Dendritic cell treated with granulocyte-macrophage colony-stimulating factor and Interleukin-4, amounts not matched to agents 40 ng/mL and 50 ng/mL, for 4 days (primary cell): Measurements from ENCODE around the gene ANKRD62.
A peak's percentile ranks its signal among the peaks of the same experiment; 100 is the strongest.

Experiments
- H3K27ac Mint-ChIP-seq: one replicate; pipeline ENCODE4 v1.8.0; 2022; ENCODE audit warnings: mild to moderate bottlenecking, mixed read lengths
- H3K27me3 Mint-ChIP-seq: one replicate; pipeline ENCODE4 v1.8.0; 2022; ENCODE audit warnings: mild to moderate bottlenecking, mixed read lengths
- H3K36me3 Mint-ChIP-seq: one replicate; pipeline ENCODE4 v1.8.0; 2022; ENCODE audit warnings: low read depth, mixed read lengths
- H3K4me1 Mint-ChIP-seq: one replicate; pipeline ENCODE4 v1.8.0; 2022; ENCODE audit warnings: low read depth, mixed read lengths
- H3K4me3 Mint-ChIP-seq: one replicate; pipeline ENCODE4 v1.8.0; 2022; ENCODE audit warnings: mild to moderate bottlenecking, moderate library complexity, mixed read lengths
- H3K9me3 Mint-ChIP-seq: one replicate; pipeline ENCODE4 v1.8.0; 2022; ENCODE audit warnings: mixed read lengths
- intact Hi-C: fragments of 100-400 bp; cut with micrococcal nuclease; formaldehyde crosslinking; loops from one replicate; pipeline ENCODE4 v1.15.0; 2022

Gene ANKRD62

GRCh38 chr18:12093520-12094257 lies at the start of gene ANKRD62:
TSS of gene ANKRD62 (plus strand) at chr18:12093843. CDS start at chr18:12094018, 175 bp downstream.
- H3K27ac Mint-ChIP-seq, result no peak within 1 kb of the TSS
- H3K4me3 Mint-ChIP-seq, result no peak within 1 kb of the TSS
- H3K4me1 Mint-ChIP-seq, result no peaks in the 10 kb centered on the region
- peaks cover 4% of the 10 kb centered on the region for H3K27me3 Mint-ChIP-seq
- intact Hi-C loops, result loop anchor here (5.0 kb wide), 1 partner anchor 144 kb away; no protein-coding TSS in a partner anchor
- peaks cover 7% of the 10 kb centered on the region for H3K9me3 Mint-ChIP-seq
- H3K36me3 Mint-ChIP-seq, result no peaks in the 10 kb centered on the region

GRCh38 chr18:12044591-12044990 lies 49.1 kb upstream of the ANKRD62 start:
- intact Hi-C loops, result no loop called here
- H3K9me3 Mint-ChIP-seq, result no peaks in the 10 kb centered on the region
- H3K27me3 Mint-ChIP-seq, result peaks cover 2% of the 10 kb centered on the region
- peak overlapping the region; percentile 1 for H3K27ac Mint-ChIP-seq
- peaks cover 50% of the 10 kb centered on the region for H3K4me1 Mint-ChIP-seq
- no peaks in the 10 kb centered on the region for H3K36me3 Mint-ChIP-seq
- no peak overlapping the region for H3K4me3 Mint-ChIP-seq

- peaks cover 52% of the 10 kb centered on the region for H3K4me1 Mint-ChIP-seq
- H3K9me3 Mint-ChIP-seq, result no peaks in the 10 kb centered on the region
- intact Hi-C loops, result no loop called here
- no peaks in the 10 kb centered on the region for H3K27me3 Mint-ChIP-seq
- no peak overlapping the region for H3K4me3 Mint-ChIP-seq
- no peaks in the 10 kb centered on the region for H3K36me3 Mint-ChIP-seq
- peak overlapping the region; percentile 21 for H3K27ac Mint-ChIP-seq
These were observed 47.4 kb upstream of the ANKRD62 start for GRCh38 chr18:12046046-12046750.

GRCh38 chr18:12046751-12047335 lies 46.8 kb upstream of the ANKRD62 start:
- Mint-ChIP-seq H3K36me3 (no peaks in the 10 kb centered on the region), H3K4me1 (peaks cover 52% of the 10 kb centered on the region), H3K27me3 (no peaks in the 10 kb centered on the region), H3K27ac (peak overlapping the region; percentile 92), H3K4me3 (no peak overlapping the region), H3K9me3 (no peaks in the 10 kb centered on the region)
- intact Hi-C loops, result no loop called here

- Mint-ChIP-seq H3K9me3 (no peaks in the 10 kb centered on the region), H3K27ac (peak overlapping the region; percentile 92), H3K27me3 (no peaks in the 10 kb centered on the region), H3K4me3 (no peak overlapping the region), H3K4me1 (peaks cover 66% of the 10 kb centered on the region), H3K36me3 (no peaks in the 10 kb centered on the region)
- intact Hi-C loops, result no loop called here
These were observed 45.4 kb upstream of the ANKRD62 start for GRCh38 chr18:12048010-12048826.

- no peaks in the 10 kb centered on the region for H3K9me3 Mint-ChIP-seq
- intact Hi-C loops, result no loop called here
- H3K4me1 Mint-ChIP-seq, result peaks cover 71% of the 10 kb centered on the region
- H3K27me3 Mint-ChIP-seq, result no peaks in the 10 kb centered on the region
- H3K4me3 Mint-ChIP-seq, result no peak overlapping the region
- H3K36me3 Mint-ChIP-seq, result no peaks in the 10 kb centered on the region
- peak overlapping the region; percentile 92 for H3K27ac Mint-ChIP-seq
These were observed 44.8 kb upstream of the ANKRD62 start for GRCh38 chr18:12048827-12049175.

GRCh38 chr18:12049978-12050811 lies 43.4 kb upstream of the ANKRD62 start:
- Mint-ChIP-seq H3K36me3 (no peaks in the 10 kb centered on the region), H3K27me3 (no peaks in the 10 kb centered on the region), H3K4me3 (peak overlapping the region; percentile 41), H3K27ac (peak overlapping the region; percentile 92), H3K4me1 (peaks cover 79% of the 10 kb centered on the region), H3K9me3 (no peaks in the 10 kb centered on the region)
- intact Hi-C loops, result no loop called here

GRCh38 chr18:12052866-12053265 lies 40.8 kb upstream of the ANKRD62 start:
- H3K4me3 Mint-ChIP-seq, result no peak overlapping the region
- H3K9me3 Mint-ChIP-seq, result no peaks in the 10 kb centered on the region
- H3K36me3 Mint-ChIP-seq, result no peaks in the 10 kb centered on the region
- H3K27ac Mint-ChIP-seq, result peak overlapping the region; percentile 92
- H3K27me3 Mint-ChIP-seq, result no peaks in the 10 kb centered on the region
- H3K4me1 Mint-ChIP-seq, result peaks cover 83% of the 10 kb centered on the region
- intact Hi-C loops, result no loop called here

GRCh38 chr18:12053289-12053688 lies 40.4 kb upstream of the ANKRD62 start:
- Mint-ChIP-seq H3K27me3 (no peaks in the 10 kb centered on the region), H3K4me1 (peaks cover 79% of the 10 kb centered on the region), H3K4me3 (no peak overlapping the region)

GRCh38 chr18:12056034-12056883 lies 37.4 kb upstream of the ANKRD62 start:
- Mint-ChIP-seq H3K36me3 (no peaks in the 10 kb centered on the region), H3K27ac (peak overlapping the region; percentile 54), H3K27me3 (no peaks in the 10 kb centered on the region), H3K4me1 (peaks cover 49% of the 10 kb centered on the region), H3K4me3 (no peak overlapping the region), H3K9me3 (no peaks in the 10 kb centered on the region)
- intact Hi-C loops, result no loop called here

More at GRCh38 chr18:12053289-12053688, 40.4 kb upstream of the ANKRD62 start:
- H3K9me3 Mint-ChIP-seq, result no peaks in the 10 kb centered on the region
- H3K27ac Mint-ChIP-seq, result peak overlapping the region; percentile 92
- no peaks in the 10 kb centered on the region for H3K36me3 Mint-ChIP-seq
- intact Hi-C loops, result no loop called here

- Mint-ChIP-seq H3K9me3 (no peaks in the 10 kb centered on the region), H3K27me3 (no peaks in the 10 kb centered on the region), H3K4me1 (peaks cover 42% of the 10 kb centered on the region), H3K36me3 (no peaks in the 10 kb centered on the region), H3K4me3 (no peak overlapping the region), H3K27ac (peak overlapping the region; percentile 54)
- intact Hi-C loops, result no loop called here
These were observed 36.7 kb upstream of the ANKRD62 start for GRCh38 chr18:12056884-12057402.

- Mint-ChIP-seq H3K27ac (peak overlapping the region; percentile 54), H3K9me3 (no peaks in the 10 kb centered on the region), H3K4me1 (peaks cover 36% of the 10 kb centered on the region), H3K36me3 (no peaks in the 10 kb centered on the region), H3K27me3 (no peaks in the 10 kb centered on the region), H3K4me3 (no peak overlapping the region)
- intact Hi-C loops, result no loop called here
These were observed 36.1 kb upstream of the ANKRD62 start for GRCh38 chr18:12057419-12058039.
